ENCODE results near the gene UACA. TPM values are rescaled to one million over a fixed set of nuclear protein-coding genes. Genes with fewer than 3 reads are reported as not detected.

The UACA gene
- total RNA-seq, 2 donors from 2014 or later, result 18.4 to 30.1 TPM

GRCh38 chr15:70707686-70708300 lies 55.6 kb downstream of the UACA start:
- no peaks in the 10 kb centered on the region for H3K27me3 ChIP-seq
- no peaks in the 10 kb centered on the region for H3K9me3 ChIP-seq
- no peak for TF ChIP-seq CTCF (IDR thresholded peaks at IDR 0.05)
- no peak overlapping the region for H3K4me3 ChIP-seq
- no peaks in the 10 kb centered on the region for H3K36me3 ChIP-seq
- no peak for DNase-seq (ENCODE audit: low spot score)
- peaks cover 0 to 21% of the 10 kb centered on the region in 2 donors for H3K4me1 ChIP-seq
- no peak overlapping the region for H3K27ac ChIP-seq

- no peaks in the 10 kb centered on the region for H3K27me3 ChIP-seq
- no peak overlapping the region for H3K4me3 ChIP-seq
- no peaks in the 10 kb centered on the region for H3K9me3 ChIP-seq
- H3K27ac ChIP-seq, result no peak overlapping the region
- no peak for TF ChIP-seq CTCF (IDR thresholded peaks at IDR 0.05)
- H3K4me1 ChIP-seq, result peaks cover 0 to 48% of the 10 kb centered on the region in 2 donors
- H3K36me3 ChIP-seq, result no peaks in the 10 kb centered on the region
- DNase-seq (ENCODE audit: low spot score), result no peak
Observed at GRCh38 chr15:70704731-70705130, 58.6 kb downstream of the UACA start.

GRCh38 chr15:70704166-70704565 lies 59.2 kb downstream of the UACA start:
- Histone ChIP-seq H3K4me3 (no peak overlapping the region), H3K27ac (peak overlapping the region; percentile 60 to 75), H3K9me3 (no peaks in the 10 kb centered on the region), H3K36me3 (no peaks in the 10 kb centered on the region), H3K27me3 (no peaks in the 10 kb centered on the region), H3K4me1 (peaks cover 0 to 53% of the 10 kb centered on the region in 2 donors)
- no peak for DNase-seq (ENCODE audit: low spot score)
- TF ChIP-seq CTCF (IDR thresholded peaks at IDR 0.05), result no peak

- Histone ChIP-seq H3K9me3 (no peaks in the 10 kb centered on the region), H3K27me3 (no peaks in the 10 kb centered on the region), H3K36me3 (no peaks in the 10 kb centered on the region), H3K4me1 (peaks cover 0 to 62% of the 10 kb centered on the region in 2 donors), H3K27ac (peak overlapping the region; percentile 60 to 75), H3K4me3 (peak overlapping the region in 1 of 2 donors; percentile 36)
- DNase-seq (ENCODE audit: low spot score), result no peak
- TF ChIP-seq CTCF (IDR thresholded peaks at IDR 0.05), result no peak
Observed at GRCh38 chr15:70703096-70703878, 60.1 kb downstream of the UACA start.

GRCh38 chr15:70702584-70702983 lies 60.8 kb downstream of the UACA start:
- Histone ChIP-seq H3K9me3 (no peaks in the 10 kb centered on the region), H3K27ac (peak overlapping the region; percentile 60 to 75), H3K4me3 (peak overlapping the region in 1 of 2 donors; percentile 36), H3K36me3 (no peaks in the 10 kb centered on the region), H3K27me3 (no peaks in the 10 kb centered on the region), H3K4me1 (peaks cover 0 to 69% of the 10 kb centered on the region in 2 donors)
- no peak for DNase-seq (ENCODE audit: low spot score)
- no peak for TF ChIP-seq CTCF (IDR thresholded peaks at IDR 0.05)
